Skeletal muscle satellite cell (primary cell): ENCODE results near the gene PYURF. TPM values are rescaled to one million over a fixed set of nuclear protein-coding genes. Genes with fewer than 3 reads are reported as not detected.
"Not testable (repeated sequence)": the region's sequence is repeated elsewhere in the genome, so short reads cannot be mapped to it uniquely, and the experiment has no call there.

Experiments used
- H3K27me3 ChIP-seq: 2 replicates; pipeline ENCODE4 v1.7.0; 2013; ENCODE audit warnings: low read length; ENCODE audit not compliant: control insufficient read depth, insufficient read depth
- H3K36me3 ChIP-seq: 2 replicates; pipeline ENCODE4 v1.7.0; 2013; ENCODE audit warnings: mild to moderate bottlenecking, control low read depth, low read length; ENCODE audit not compliant: insufficient read depth
- H3K4me1 ChIP-seq: 2 replicates; pipeline ENCODE4 v1.7.0; 2013; ENCODE audit warnings: low read length; ENCODE audit not compliant: control insufficient read depth, insufficient read depth
- H3K4me2 ChIP-seq: 2 replicates; pipeline ENCODE4 v1.7.0; 2013; ENCODE audit warnings: mild to moderate bottlenecking, low read length
- H3K4me3 ChIP-seq: 2 replicates; pipeline ENCODE4 v1.7.0; 2013; ENCODE audit warnings: low read length
- H3K9ac ChIP-seq: 2 replicates; pipeline ENCODE4 v1.7.0; 2013; ENCODE audit warnings: mild to moderate bottlenecking, low read depth, low read length, moderate library complexity
- H3K9me3 ChIP-seq: replicated peaks from 2 replicates; pipeline ENCODE4 v1.7.0; 2013; ENCODE audit warnings: mild to moderate bottlenecking, control low read depth, low read length
- total RNA-seq: library from RNA; depleted of rRNA; stranded (reverse); fragments of >200 nt; gene quantifications from 2 replicates; pipeline ENCODE4 v1.2.3, GENCODE V29; 2012; rRNA removed

PYURF gene
- total RNA-seq = 63.9 and 64.7 TPM in 2 replicates

GRCh38 chr4:88523325-88524129, at the start of gene PYURF:
Gene PYURF (minus strand): TSS chr4:88523776. CDS start chr4:88523700, 76 bp downstream.
- H3K36me3 ChIP-seq = peaks cover 15% of the 10 kb centered on the region
- H3K27me3 ChIP-seq = no peaks in the 10 kb centered on the region
- peaks cover 23% of the 10 kb centered on the region for H3K4me1 ChIP-seq
- H3K4me3 ChIP-seq = peak within 1 kb of the TSS; percentile 92
- no peaks in the 10 kb centered on the region for H3K9me3 ChIP-seq
- H3K4me2 ChIP-seq = peak within 1 kb of the TSS; percentile 92
- peak within 1 kb of the TSS; percentile 97 for H3K9ac ChIP-seq

GRCh38 chr4:88570001-88570400, 46.4 kb upstream of the PYURF start:
- Histone ChIP-seq H3K9me3 (no peaks in the 10 kb centered on the region), H3K9ac (no peak overlapping the region), H3K4me1 (peaks cover 9% of the 10 kb centered on the region), H3K4me3 (no peak overlapping the region), H3K4me2 (no peak overlapping the region), H3K36me3 (no peaks in the 10 kb centered on the region), H3K27me3 (no peaks in the 10 kb centered on the region)

GRCh38 chr4:88567591-88567990, 44.0 kb upstream of the PYURF start:
- H3K27me3 ChIP-seq = no peaks in the 10 kb centered on the region
- no peak overlapping the region for H3K4me3 ChIP-seq
- peaks cover 6% of the 10 kb centered on the region for H3K4me1 ChIP-seq
- no peak overlapping the region for H3K9ac ChIP-seq
- no peaks in the 10 kb centered on the region for H3K9me3 ChIP-seq
- H3K4me2 ChIP-seq = no peak overlapping the region
- no peaks in the 10 kb centered on the region for H3K36me3 ChIP-seq

GRCh38 chr4:88549815-88550214, 26.2 kb upstream of the PYURF start:
- H3K36me3 ChIP-seq = no peaks in the 10 kb centered on the region
- no peaks in the 10 kb centered on the region for H3K27me3 ChIP-seq
- H3K4me1 ChIP-seq = no peaks in the 10 kb centered on the region
- H3K4me3 ChIP-seq = no peak overlapping the region
- H3K9ac ChIP-seq = no peak overlapping the region
- H3K4me2 ChIP-seq = no peak overlapping the region
- no peaks in the 10 kb centered on the region for H3K9me3 ChIP-seq

- H3K27me3 ChIP-seq, H3K36me3 ChIP-seq, H3K9ac ChIP-seq, H3K4me2 ChIP-seq, H3K9me3 ChIP-seq, H3K4me3 ChIP-seq: not testable (repeated sequence)
- H3K4me1 ChIP-seq = peaks cover 11% of the 10 kb centered on the region
These were observed 15.9 kb upstream of the PYURF start for GRCh38 chr4:88539322-88540068.

- H3K4me3 ChIP-seq = no peak overlapping the region
- H3K27me3 ChIP-seq = no peaks in the 10 kb centered on the region
- H3K4me2 ChIP-seq = no peak overlapping the region
- no peaks in the 10 kb centered on the region for H3K36me3 ChIP-seq
- H3K9ac ChIP-seq = no peak overlapping the region
- H3K4me1 ChIP-seq = peaks cover 28% of the 10 kb centered on the region
- H3K9me3 ChIP-seq = no peaks in the 10 kb centered on the region
These were observed 14.1 kb upstream of the PYURF start for GRCh38 chr4:88537709-88538108.

GRCh38 chr4:88535090-88535755, 11.6 kb upstream of the PYURF start:
- no peaks in the 10 kb centered on the region for H3K27me3 ChIP-seq
- H3K4me2 ChIP-seq = peak overlapping the region; percentile 79
- H3K4me1 ChIP-seq = peaks cover 36% of the 10 kb centered on the region
- H3K9ac ChIP-seq = peak overlapping the region; percentile 84
- no peaks in the 10 kb centered on the region for H3K36me3 ChIP-seq
- no peak overlapping the region for H3K4me3 ChIP-seq
- no peaks in the 10 kb centered on the region for H3K9me3 ChIP-seq

GRCh38 chr4:88533937-88534750, 10.6 kb upstream of the PYURF start:
- H3K36me3 ChIP-seq = no peaks in the 10 kb centered on the region
- H3K9ac ChIP-seq = peak overlapping the region; percentile 84
- peak overlapping the region; percentile 52 for H3K4me3 ChIP-seq
- H3K4me2 ChIP-seq = peak overlapping the region; percentile 79
- H3K9me3 ChIP-seq = no peaks in the 10 kb centered on the region
- H3K27me3 ChIP-seq = no peaks in the 10 kb centered on the region
- peaks cover 36% of the 10 kb centered on the region for H3K4me1 ChIP-seq

- peak overlapping the region; percentile 79 for H3K4me2 ChIP-seq
- H3K4me1 ChIP-seq = peaks cover 36% of the 10 kb centered on the region
- H3K4me3 ChIP-seq = peak overlapping the region; percentile 52
- no peaks in the 10 kb centered on the region for H3K36me3 ChIP-seq
- H3K9me3 ChIP-seq = no peaks in the 10 kb centered on the region
- H3K27me3 ChIP-seq = no peaks in the 10 kb centered on the region
- H3K9ac ChIP-seq = peak overlapping the region; percentile 84
These were observed 9.7 kb upstream of the PYURF start for GRCh38 chr4:88533088-88533790.

GRCh38 chr4:88531549-88531948, 8.0 kb upstream of the PYURF start:
- H3K4me3 ChIP-seq = peak overlapping the region; percentile 43
- H3K4me1 ChIP-seq = peaks cover 36% of the 10 kb centered on the region
- peak overlapping the region; percentile 79 for H3K4me2 ChIP-seq
- no peaks in the 10 kb centered on the region for H3K27me3 ChIP-seq
- H3K9ac ChIP-seq = peak overlapping the region; percentile 17
- H3K9me3 ChIP-seq = no peaks in the 10 kb centered on the region
- H3K36me3 ChIP-seq = no peaks in the 10 kb centered on the region
